CD14-positive monocyte (primary cell): Measurements from ENCODE around the gene ZNF598. TPM values are rescaled to one million over a fixed set of nuclear protein-coding genes. Genes with fewer than 3 reads are reported as not detected.
A peak's percentile ranks its signal among the peaks of the same experiment; 100 is the strongest.

Experiments used
- DNase-seq, 3 donors: peaks; one replicate each; pipeline ENCODE4 v3.0.0-alpha.2; 2011 to 2022
- H2AFZ ChIP-seq: 2 replicates; pipeline ENCODE4 v1.6.0; 2012; ENCODE audit warnings: mild to moderate bottlenecking, low read depth, low read length, inconsistent platforms; ENCODE audit not compliant: insufficient read depth, poor library complexity, severe bottlenecking
- H3K27ac ChIP-seq, 2 donors: 1 replicate in 1 of 2; 2 replicates in 1 of 2; pipeline ENCODE4 v1.5.1; 2012 to 2013; ENCODE audit warnings: low read length in 2 of 2, control low read depth in 1 of 2, inconsistent platforms in 1 of 2, low read depth in 1 of 2, mild to moderate bottlenecking in 1 of 2
- H3K27me3 ChIP-seq, 2 donors: one replicate each; pipeline versions ENCODE4 v1.6.0 to v1.6.1; 2011 to 2013; ENCODE audit warnings: low read length in 2 of 2; ENCODE audit not compliant: control insufficient read depth in 2 of 2, insufficient read depth in 2 of 2
- H3K36me3 ChIP-seq, 2 donors: replicated peaks in 1 of 2; 1 replicate in 1 of 2; 2 replicates in 1 of 2; pipeline versions ENCODE4 v1.5.1 to v1.6.1; 2012 to 2013; ENCODE audit warnings: low read length in 2 of 2, control low read depth in 1 of 2, inconsistent platforms in 1 of 2, mild to moderate bottlenecking in 1 of 2; ENCODE audit not compliant: insufficient read depth in 2 of 2, control insufficient read depth in 1 of 2
- H3K4me1 ChIP-seq, 2 donors: 1 replicate in 1 of 2; 2 replicates in 1 of 2; pipeline versions ENCODE4 v1.5.1 to v1.6.1; 2012 to 2013; ENCODE audit warnings: low read length in 2 of 2, control low read depth in 1 of 2, inconsistent platforms in 1 of 2, mild to moderate bottlenecking in 1 of 2, moderate library complexity in 1 of 2; ENCODE audit not compliant: insufficient read depth in 2 of 2, control insufficient read depth in 1 of 2
- H3K4me2 ChIP-seq: replicated peaks from 2 replicates; pipeline ENCODE3; 2012; ENCODE audit warnings: low read length, moderate library complexity, mild to moderate bottlenecking; ENCODE audit not compliant: poor library complexity, severe bottlenecking; ENCODE audit errors: extremely low read depth
- H3K4me3 ChIP-seq, 3 experiments: fragments of 200-600 bp in 1 of 3; sonication (generic) in 1 of 3; replicated peaks in 1 of 3; 1 replicate in 2 of 3; 2 replicates in 1 of 3; pipeline ENCODE4 v1.5.1; 2011 to 2013; ENCODE audit warnings: low read length in 3 of 3, mild to moderate bottlenecking in 3 of 3, control low read depth in 2 of 3, low read depth in 2 of 3, inconsistent platforms in 1 of 3, moderate library complexity in 1 of 3
- H3K79me2 ChIP-seq: 2 replicates; pipeline ENCODE4 v1.6.0; 2012; ENCODE audit warnings: mild to moderate bottlenecking, control low read depth, inconsistent platforms, low read length, moderate library complexity; ENCODE audit not compliant: insufficient read depth
- H3K9ac ChIP-seq: 2 replicates; pipeline ENCODE4 v1.6.0; 2017; ENCODE audit warnings: low read length, mild to moderate bottlenecking; ENCODE audit not compliant: insufficient read depth, poor library complexity, severe bottlenecking
- H3K9me3 ChIP-seq, 2 donors: replicated peaks in 1 of 2; 1 replicate in 1 of 2; 2 replicates in 1 of 2; pipeline versions ENCODE4 v1.5.1 to v1.6.1; 2012 to 2013; ENCODE audit warnings: low read length in 2 of 2, control low read depth in 1 of 2; ENCODE audit not compliant: control insufficient read depth in 1 of 2, insufficient read depth in 1 of 2
- H4K20me1 ChIP-seq: 2 replicates; pipeline ENCODE4 v1.6.0; 2012; ENCODE audit warnings: mild to moderate bottlenecking, low read length, control low read depth, moderate library complexity; ENCODE audit not compliant: insufficient read depth
- H3K27ac Mint-ChIP-seq, 7 donors: one replicate each; pipeline ENCODE4 v1.8.0; 2020; ENCODE audit warnings: mild to moderate bottlenecking in 7 of 7, mixed read lengths in 7 of 7, moderate library complexity in 6 of 7, inconsistent platforms in 2 of 7
- H3K27me3 Mint-ChIP-seq, 3 donors: one replicate each; pipeline ENCODE4 v1.8.0; 2021 to 2022; ENCODE audit warnings: low read depth in 3 of 3, mild to moderate bottlenecking in 3 of 3, mixed read lengths in 3 of 3, moderate library complexity in 3 of 3, inconsistent platforms in 1 of 3
- H3K36me3 Mint-ChIP-seq, 2 donors: one replicate each; pipeline ENCODE4 v1.8.0; 2020; ENCODE audit warnings: mixed read lengths in 2 of 2, inconsistent platforms in 1 of 2, mild to moderate bottlenecking in 1 of 2
- H3K4me1 Mint-ChIP-seq: one replicate; pipeline ENCODE4 v1.8.0; 2020; ENCODE audit warnings: mild to moderate bottlenecking, mixed read lengths
- H3K4me3 Mint-ChIP-seq, 2 donors: one replicate each; pipeline ENCODE4 v1.8.0; 2020; ENCODE audit warnings: mild to moderate bottlenecking in 2 of 2, mixed read lengths in 2 of 2, moderate library complexity in 1 of 2
- H3K9me3 Mint-ChIP-seq, 7 donors: one replicate each; pipeline ENCODE4 v1.8.0; 2020 to 2022; ENCODE audit warnings: mixed read lengths in 7 of 7, mild to moderate bottlenecking in 6 of 7, moderate library complexity in 6 of 7, inconsistent platforms in 2 of 7
- CTCF ChIP-seq: fragments of 200-600 bp; IDR thresholded peaks from one replicate; pipeline ENCODE4 v1.8.0; 2022; ENCODE audit warnings: antibody characterized with exemption, mild to moderate bottlenecking
- WGBS: methylation state at CpG from one replicate; pipeline ENCODE4 v1.1.5; 2013; ENCODE audit warnings: missing lambda C conversion rate; ENCODE audit not compliant: insufficient coverage; 5-methylcytosine and 5-hydroxymethylcytosine counted together
- intact Hi-C, 2 donors: fragments of 100-400 bp; cut with micrococcal nuclease; formaldehyde crosslinking; loops; one replicate each; pipeline versions ENCODE4 v1.15.0 to v1.15.1; 2023
- polyA plus RNA-seq, 3 donors: library from polyadenylated mRNA; depleted of rRNA in 1 of 3; unstranded in 2 of 3; stranded (reverse) in 1 of 3; fragments of 300-500 nt in 2 of 3; fragments of >200 nt in 1 of 3; fragmentation: Illumina TruSeq in 2 of 3; gene quantifications; 1 replicate in 2 of 3; 2 replicates in 1 of 3; pipeline ENCODE4 v1.2.3, GENCODE V29; 2012 to 2021

The ZNF598 gene
- polyA plus RNA-seq, 3 donors = 1.4 to 42.1 (median 1.5) TPM

DNA sequence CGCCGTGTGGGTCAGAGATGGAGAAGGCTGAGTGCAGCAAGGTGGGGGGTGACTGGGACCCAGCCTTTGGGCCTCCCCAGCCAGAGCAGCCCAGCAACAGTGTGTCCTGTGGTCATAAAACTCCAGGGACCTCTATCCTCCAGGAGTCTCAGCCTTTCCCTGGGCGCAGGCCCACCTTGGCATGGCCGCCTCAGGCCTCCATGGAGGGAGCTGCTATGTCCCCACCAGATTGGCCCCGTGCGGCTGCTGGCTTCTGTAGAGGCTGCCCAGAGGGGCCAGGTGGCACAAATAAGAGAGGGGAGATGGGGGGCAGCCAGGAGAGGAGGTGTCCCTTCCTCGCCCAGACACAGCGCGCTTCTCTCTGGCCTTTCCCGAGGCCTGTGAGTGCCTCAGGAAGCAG is 22.4 kb downstream of the ZNF598 start:
- H3K36me3 Mint-ChIP-seq = peaks cover 30 to 35% of the 10 kb centered on the region in 2 donors

DNA sequence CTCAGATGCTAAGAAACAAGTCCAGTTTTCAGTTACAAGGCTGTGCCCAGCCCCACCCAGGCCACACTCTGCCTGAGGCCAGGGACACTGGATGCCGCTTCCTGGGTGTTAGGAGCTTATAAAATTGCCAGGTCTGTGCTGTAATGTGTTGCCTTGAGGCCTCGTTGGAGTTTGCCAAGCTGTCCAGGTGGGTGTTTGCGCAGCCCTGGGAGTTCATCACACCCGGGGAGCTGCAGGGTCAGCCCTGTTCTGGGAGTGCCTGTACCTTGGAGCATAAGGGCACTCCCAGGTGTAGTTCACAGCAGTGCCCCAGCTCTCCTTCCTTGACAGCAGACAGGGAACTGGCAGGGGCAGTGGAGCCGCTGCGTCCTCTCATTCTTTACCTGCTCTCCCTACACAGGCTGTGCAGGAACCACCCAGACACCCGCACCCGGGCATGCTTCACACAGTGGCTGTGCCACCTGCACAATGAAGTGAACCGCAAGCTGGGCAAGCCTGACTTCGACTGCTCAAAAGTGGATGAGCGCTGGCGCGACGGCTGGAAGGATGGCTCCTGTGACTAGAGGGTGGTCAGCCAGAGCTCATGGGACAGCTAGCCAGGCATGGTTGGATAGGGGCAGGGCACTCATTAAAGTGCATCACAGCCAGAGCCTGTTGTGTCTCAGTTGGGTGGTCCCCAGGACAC is 24.0 kb downstream of the ZNF598 start:
- no peak for TF ChIP-seq CTCF
- Mint-ChIP-seq H3K27ac (no peak overlapping the region), H3K27me3 (peaks cover 50 to 62% (median 53%) of the 10 kb centered on the region in 3 donors), H3K4me3 (peak overlapping the region in 1 of 2 donors; percentile 75), H3K9me3 (peaks cover 0 to 22% (median 10%) of the 10 kb centered on the region in 7 donors), H3K36me3 (peaks cover 30 to 35% of the 10 kb centered on the region in 2 donors), H3K4me1 (peaks cover 22% of the 10 kb centered on the region)
- H3K27ac ChIP-seq = no peak overlapping the region
- H3K27me3 ChIP-seq = peaks cover 32 to 49% of the 10 kb centered on the region in 2 donors
- H3K4me2 ChIP-seq = peak overlapping the region; percentile 99
- H2AFZ ChIP-seq = no peak overlapping the region
- H3K4me1 ChIP-seq = peaks cover 25 to 32% of the 10 kb centered on the region in 2 donors
- no peak overlapping the region for H3K9ac ChIP-seq
- no peaks in the 10 kb centered on the region for H3K79me2 ChIP-seq
- WGBS = 100% methylated on average over 14 of the region's 14 CpGs
- no peak for DNase-seq
- peaks cover 12 to 18% of the 10 kb centered on the region in 2 donors for H3K36me3 ChIP-seq
- peaks cover 2 to 24% of the 10 kb centered on the region in 2 donors for H3K9me3 ChIP-seq
- H4K20me1 ChIP-seq = peaks cover 4% of the 10 kb centered on the region
- H3K4me3 ChIP-seq = peak overlapping the region in 1 of 3 experiments; percentile 87
- intact Hi-C loops = no loop called here

More for the DNA sequence above, 22.4 kb downstream of the ZNF598 start:
- H3K4me1 Mint-ChIP-seq = peaks cover 31% of the 10 kb centered on the region
- Histone ChIP-seq H3K27ac (no peak overlapping the region), H3K36me3 (peaks cover 12 to 18% of the 10 kb centered on the region in 2 donors), H3K9me3 (peaks cover 2 to 12% of the 10 kb centered on the region in 2 donors), H3K27me3 (peaks cover 24 to 44% of the 10 kb centered on the region in 2 donors), H3K4me3 (no peak overlapping the region), H3K9ac (no peak overlapping the region), H3K4me1 (peaks cover 38 to 46% of the 10 kb centered on the region in 2 donors), H4K20me1 (peaks cover 7% of the 10 kb centered on the region), H2AFZ (no peak overlapping the region), H3K79me2 (no peaks in the 10 kb centered on the region), H3K4me2 (no peak overlapping the region)
- peaks cover 46 to 60% (median 48%) of the 10 kb centered on the region in 3 donors for H3K27me3 Mint-ChIP-seq
- no peak for TF ChIP-seq CTCF
- no peak for DNase-seq
- 96% methylated on average over 5 of the region's 10 CpGs for WGBS
- H3K4me3 Mint-ChIP-seq = no peak overlapping the region
- intact Hi-C loops = no loop called here
- no peak overlapping the region for H3K27ac Mint-ChIP-seq
- H3K9me3 Mint-ChIP-seq = peaks cover 0 to 25% (median 14%) of the 10 kb centered on the region in 7 donors
